Renal cortical epithelial cell (primary cell): Measurements from ENCODE around the gene LDHAL6B. TPM values are rescaled to one million over a fixed set of nuclear protein-coding genes. Genes with fewer than 3 reads are reported as not detected.

Source experiments
- DNase-seq: peaks from one replicate; pipeline ENCODE4 v3.0.0-alpha.2; 2011; ENCODE audit warnings: low read depth
- total RNA-seq: library from RNA; depleted of rRNA; stranded (reverse); fragments of >200 nt; gene quantifications from 2 replicates; pipeline ENCODE4 v1.2.3, GENCODE V29; 2014

The LDHAL6B gene
- total RNA-seq, 1 donor from 2014 or later, result not detected

DNA sequence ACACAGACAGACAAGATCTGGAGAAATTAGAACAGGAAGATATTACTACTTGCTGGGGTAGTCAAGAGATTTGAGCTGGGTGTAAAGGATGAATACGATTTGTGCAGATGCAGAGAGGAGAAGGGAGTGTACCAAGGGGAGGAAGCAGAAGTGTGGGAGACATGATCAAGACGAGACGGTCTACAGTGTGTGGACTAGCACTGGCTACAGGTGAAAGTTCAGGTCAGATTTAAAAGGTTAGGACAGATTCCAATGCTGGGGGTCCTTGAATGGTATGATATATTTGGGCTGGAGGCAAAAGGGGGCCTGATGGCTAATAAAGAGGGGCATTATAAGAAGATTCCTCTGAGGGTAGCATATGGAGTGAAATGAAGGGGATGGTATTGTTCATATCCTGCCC lies 12.1 kb downstream of the LDHAL6B start:
- no peak for DNase-seq

DNA sequence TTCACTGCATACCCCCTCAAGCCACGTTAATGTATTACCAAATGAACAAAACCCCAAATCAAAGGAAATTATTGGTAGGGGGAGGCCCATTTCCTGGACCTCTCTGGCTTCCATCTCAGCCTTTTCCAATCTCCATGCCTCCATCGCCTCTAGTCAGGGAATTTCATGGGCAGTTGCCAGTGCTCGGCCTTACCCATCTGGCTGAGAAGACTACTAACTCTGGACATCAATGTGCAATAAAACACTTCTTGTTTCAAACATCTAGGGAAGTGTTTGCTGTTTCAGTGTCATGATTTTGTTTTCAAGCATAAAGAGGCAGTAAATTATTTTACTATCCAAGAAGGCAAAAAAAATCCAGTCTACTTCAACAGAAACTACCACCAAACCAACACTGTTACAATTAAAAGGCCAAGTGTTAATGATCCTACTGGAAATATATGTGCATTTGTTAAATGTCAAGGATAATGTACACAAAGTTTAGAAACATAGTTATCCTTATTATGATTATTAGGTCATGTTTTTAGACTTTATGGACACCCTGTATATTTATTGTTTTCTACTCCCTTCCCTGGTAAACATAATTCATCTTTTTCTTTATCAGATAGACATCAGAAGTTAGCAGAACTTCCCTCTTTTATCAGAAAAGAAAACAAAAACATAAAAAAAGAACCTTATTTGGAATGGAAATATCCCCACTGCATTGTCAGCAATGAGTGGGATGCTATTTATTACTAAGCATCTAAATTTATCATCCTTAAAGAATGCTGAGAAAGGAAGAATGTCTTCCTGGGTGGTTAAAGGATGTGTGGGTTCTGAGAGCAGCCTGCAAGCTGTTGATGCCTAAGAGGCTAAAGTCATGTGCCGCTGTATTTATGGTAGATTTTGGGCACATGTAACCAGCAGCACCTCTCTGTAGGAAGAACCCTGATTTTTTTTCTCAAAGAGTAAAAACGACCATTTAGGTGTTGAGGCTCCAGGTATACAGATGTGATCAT lies 15.2 kb downstream of the LDHAL6B start:
- peak; percentile 74 for DNase-seq

DNA sequence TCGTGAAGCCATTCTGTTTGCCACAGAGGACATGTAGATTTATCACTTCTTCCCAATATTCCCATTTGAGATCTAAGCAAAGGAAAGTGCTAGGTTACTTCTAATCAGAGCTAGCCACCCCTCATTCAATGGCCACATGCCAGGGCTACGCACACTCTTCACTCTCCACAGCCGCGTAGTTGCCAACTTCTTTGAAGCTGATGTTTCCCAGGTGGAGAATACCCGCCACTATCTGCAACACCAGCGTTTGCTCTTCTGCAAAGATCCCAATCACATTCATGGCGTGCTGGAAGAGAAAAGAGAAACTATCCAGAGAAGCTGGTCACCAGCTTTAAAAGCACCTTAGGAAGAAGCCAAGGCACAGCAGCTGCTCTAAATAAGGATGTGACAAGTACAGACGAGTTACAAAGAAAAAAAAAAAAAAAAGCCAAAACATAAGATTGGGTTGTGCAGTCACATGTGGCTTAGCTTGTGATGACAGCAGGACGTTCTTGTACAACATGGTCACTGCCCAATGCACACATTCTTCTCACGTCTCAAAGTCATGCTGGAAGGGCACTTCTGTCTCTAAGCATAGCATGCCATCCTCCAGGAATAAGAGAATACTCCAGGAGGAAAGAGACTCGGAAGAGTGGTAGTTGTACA lies 16.4 kb downstream of the LDHAL6B start:
- DNase-seq, result no peak

DNA sequence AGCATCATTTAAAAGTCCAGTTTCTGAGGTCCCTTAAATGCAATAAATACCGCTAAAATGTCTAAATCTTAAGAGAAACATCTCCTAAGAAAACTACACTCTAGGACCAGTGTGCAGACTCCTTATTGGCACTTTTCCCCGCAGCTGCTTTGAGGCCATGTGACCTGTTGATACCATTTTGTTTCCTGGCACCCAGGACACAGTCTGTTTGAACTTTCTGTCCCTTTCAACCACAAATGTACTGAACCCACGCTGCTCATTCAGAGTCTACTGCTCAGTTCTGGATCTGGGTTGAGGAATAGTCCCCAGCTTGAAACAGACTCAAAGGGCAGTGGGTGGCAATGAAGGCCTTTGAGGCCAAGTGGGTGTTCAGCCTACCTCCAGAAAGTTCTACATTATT lies 17.1 kb downstream of the LDHAL6B start:
- no peak for DNase-seq

DNA sequence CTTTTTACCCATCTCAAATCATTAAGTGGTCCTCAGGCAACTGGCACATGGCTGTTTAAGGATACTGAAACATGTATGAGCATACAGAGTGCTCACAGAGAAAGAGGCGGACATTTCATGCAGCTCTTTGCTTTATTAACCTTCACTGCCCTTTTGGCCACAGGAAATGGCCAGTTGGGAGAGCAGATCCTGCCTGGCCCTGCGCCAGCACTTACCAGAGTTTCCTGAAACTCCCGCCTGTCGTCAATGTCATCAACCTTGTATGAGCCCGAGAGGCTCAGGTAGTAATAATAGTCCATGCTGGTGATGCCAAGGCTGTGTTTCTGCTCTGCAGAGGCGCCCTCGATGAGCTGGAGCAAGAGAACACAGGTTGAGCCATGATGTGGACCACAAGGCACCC lies 17.8 kb downstream of the LDHAL6B start:
- no peak for DNase-seq

DNA sequence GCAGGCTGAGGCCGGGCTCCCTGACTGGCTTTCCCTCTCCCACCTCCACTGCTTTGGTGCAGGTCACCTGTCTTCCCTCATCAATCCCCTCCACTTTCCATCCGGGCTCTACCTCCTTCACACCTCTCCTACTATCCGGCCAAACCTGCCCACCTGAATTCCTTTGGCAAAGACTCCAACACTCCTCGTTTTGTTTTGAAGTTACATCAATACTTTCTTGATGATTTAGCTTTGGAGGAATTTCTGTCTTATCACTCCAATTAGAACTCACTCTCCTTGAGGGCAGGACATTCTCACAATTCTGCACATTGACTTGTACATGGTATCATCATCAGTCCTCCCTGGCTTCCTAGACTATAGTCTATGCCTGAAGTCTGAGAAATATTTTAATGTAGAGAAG lies 20.4 kb downstream of the LDHAL6B start:
- no peak for DNase-seq

DNA sequence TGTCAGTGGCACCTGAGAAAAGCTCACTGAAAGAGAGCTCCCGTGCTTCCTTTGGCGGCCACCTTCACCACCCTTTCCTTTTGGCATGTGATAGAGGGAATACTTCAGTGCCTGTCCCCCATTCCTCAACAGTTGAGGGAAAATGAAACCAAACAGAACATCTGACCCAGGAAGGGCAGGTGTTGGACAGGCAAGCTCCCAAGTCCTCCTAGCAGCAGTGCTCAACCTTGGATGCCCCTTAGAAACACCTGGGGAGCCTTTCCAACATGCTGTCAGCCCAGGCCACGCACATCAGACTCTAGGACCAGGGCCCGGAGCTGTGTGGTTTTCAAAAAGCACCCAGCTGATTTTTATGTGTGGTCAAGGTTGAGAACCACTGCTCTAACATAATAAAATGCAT lies 22.4 kb downstream of the LDHAL6B start:
- no peak for DNase-seq

DNA sequence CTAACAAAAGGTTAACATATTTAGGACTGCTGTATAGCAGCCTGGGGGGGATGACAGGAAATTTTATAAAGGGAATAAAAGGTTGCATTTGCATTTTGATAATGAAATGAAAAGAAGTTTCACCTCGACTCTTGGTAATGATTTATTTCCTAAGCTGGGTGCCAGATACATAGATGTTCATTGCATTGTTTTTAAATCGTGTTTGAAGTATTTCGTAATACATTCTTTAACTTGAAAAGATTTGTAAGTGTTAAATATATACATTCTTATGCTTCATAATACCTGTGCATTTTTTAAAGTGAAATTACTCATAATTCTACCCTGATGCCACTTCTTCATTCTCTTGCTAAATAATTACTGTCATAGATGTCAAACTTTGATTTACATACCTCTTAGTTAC lies 22.8 kb downstream of the LDHAL6B start:
- DNase-seq, result no peak

DNA sequence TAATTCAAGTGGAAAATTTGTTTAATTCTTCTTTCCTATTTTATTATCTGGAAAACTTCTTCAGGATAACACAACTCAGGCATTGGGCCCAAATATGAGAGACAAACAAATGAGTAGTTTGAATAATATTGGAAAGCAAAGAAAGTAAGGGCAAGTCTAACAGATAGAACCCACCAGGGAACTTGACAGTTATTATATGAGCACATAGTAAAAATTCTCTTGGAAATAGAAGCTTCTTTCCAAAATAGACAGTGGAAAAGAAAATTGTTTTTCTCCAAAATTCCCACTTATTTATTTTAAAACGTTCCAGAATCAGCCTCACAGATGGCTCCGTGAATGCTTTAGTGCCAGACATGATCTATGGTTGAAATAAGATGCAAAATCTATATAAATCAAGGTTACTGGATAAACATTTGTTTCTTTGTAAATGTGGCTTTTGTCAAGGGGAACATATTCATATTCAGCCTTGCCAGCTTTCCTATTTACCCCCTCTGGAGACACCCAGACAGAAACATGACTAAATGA lies 23.9 kb downstream of the LDHAL6B start:
- DNase-seq, result no peak

DNA sequence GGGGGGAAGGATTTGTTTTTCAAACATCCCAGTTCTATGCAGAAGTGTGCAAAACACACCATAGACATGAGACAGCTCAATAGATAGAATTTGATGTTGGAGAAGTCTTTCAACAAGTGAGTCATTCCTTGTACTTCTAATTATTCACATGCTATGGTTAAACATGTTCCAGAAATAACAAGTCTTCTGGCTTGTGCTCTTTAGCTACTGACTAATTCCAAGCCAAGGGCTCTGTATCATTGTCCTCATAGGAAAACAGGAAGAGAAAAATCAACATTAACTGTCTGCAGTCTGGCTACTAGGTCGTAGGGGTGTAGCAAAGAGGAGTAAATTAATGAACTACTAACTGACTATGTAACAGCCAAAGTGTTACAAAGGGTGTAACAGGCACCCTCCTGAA lies 25.8 kb downstream of the LDHAL6B start:
- peak; percentile 98 for DNase-seq

DNA sequence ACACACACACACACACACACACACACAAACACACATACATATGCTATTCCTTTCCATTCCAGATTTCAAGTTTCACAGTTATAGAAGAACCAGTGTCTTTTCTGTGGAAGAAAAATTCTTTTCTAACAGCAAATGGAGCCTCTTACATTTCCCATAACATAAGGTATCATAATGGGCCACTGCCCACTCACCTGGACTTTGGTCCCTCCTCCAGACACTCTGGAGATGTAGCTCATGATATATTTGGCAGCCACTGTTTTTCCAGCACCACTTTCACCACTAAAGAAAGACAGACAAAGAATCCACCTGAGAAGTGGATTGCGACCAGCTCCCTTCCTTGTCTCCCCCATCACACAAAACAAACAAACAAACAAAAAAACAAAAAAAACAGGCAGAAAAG lies 29.8 kb downstream of the LDHAL6B start:
- DNase-seq, result no peak

DNA sequence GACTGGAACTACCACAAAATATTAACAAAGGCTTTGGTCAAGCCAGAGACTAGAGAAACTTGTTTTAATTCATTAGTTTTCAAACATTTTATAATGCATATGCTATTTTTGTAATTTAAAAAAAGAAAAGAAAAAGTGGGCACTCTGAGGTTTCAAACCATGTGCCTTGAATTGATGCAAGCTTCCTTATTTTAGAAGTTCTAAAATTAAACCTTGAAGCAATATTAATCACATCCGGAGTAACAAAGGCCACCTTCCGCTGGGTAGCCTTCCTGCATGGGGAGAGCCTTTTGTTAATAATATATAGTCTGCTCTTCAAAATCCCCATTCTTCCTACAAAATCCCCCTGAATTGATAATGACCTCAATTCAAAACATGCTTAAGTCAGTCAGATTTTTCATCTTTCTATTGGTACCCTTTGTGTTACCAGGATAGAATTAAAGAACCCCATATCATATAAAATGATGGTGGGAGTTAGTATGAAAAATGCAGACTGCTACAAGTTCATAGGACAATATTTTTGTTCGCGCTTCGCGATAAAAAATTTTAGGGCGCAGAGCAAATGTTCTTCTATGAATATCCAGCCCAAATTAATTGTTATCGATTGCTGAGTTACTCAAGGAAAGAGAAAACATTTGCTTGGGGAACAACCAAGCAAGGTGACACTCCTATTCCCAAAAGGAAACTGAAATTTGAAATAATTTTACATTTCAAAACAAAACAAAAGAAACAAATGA lies 30.6 kb downstream of the LDHAL6B start:
- DNase-seq, result no peak

DNA sequence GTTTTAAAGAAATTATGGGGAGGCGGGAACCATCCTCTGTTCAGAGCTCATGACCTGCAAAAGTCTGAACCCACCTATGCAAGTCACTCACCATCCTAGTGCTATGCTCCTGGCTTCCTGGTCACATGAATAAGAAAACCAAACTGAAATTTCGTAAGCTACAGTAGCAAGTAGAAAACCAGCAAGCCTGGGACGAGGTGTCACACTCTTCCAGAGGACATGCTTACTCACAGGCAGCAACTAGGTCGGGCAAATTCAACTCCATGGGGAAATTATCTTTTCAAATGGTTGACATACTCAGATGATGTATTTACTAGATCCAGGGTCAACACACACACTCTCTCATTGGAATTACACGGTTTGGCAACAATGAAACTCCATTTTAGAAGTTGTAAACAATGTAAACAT lies 31.3 kb downstream of the LDHAL6B start:
- peak; percentile 41 for DNase-seq

DNA sequence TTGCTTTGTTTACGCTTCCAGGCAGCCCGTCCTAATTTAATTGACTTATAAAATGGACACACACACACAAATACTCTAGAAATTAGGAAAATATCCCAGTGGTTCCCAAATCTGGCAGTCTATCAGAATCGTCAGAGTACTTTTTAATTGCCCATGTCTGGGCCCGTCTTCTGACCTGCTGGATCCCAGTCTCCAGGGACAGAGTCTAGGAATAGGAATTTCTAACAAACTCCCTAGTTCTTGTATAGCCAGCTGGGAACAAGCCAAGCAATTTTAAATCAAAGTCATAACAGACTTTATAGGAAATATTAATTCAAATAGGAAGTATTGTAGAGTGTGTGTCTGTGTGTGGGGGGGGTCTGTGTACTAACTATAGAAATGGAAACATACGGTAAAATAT lies 33.4 kb downstream of the LDHAL6B start:
- DNase-seq, result no peak

DNA sequence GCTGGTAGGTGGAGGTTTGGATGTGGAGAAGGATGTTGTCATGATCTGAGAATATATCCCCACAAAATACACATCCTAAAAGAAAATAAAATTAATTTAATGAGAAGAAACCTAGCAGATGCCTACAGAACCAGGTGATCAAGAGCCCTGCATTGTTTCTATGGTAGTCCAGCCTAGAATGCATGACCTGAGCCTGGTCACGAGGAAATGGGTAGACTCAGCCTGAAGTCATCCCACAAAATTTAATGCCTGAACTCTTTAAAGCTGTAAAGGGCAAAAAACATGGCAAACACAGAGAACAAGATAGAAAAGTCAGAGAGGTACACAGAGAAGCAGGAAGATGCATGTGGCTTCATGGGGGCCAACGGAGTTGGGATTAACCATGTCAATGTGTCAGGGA lies 36.0 kb downstream of the LDHAL6B start:
- peak; percentile 63 for DNase-seq

DNA sequence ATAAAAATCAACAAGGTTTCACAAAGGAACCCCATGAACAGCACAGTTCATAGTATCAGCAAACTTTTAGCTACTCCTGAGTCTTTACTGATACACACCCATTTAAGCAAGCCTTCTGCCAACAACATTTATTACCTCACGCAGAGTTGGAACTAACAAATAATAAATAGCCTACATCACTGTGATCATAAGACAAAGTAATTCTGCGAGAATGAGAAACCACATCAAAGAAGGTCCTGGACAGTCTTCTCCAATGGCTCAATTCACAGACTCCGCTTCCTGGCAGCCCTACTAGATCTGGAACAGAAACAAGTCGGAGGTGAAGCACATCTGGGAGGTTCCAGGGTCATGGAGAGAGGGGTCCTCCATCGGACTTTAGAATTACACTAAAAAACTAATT lies 37.0 kb downstream of the LDHAL6B start:
- no peak for DNase-seq

DNA sequence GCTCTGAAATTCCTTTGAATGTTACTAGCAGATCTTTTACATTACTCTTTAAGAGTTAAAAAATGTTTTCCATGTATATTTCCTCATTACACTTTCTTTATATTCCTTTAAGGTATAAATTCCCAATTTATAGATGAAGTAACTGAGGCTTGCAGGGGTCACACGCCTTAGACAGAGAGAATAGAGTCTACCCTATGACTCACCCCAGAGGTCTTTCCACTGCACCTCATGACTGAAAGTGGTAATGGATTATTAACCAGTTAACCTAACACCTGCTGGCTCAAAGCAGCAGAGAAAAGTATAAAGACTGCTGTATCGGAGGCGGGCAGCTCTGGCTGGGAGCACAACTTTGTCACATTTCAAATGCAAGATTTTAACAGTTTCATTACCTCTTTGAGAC lies 37.7 kb downstream of the LDHAL6B start:
- peak; percentile 94 for DNase-seq

DNA sequence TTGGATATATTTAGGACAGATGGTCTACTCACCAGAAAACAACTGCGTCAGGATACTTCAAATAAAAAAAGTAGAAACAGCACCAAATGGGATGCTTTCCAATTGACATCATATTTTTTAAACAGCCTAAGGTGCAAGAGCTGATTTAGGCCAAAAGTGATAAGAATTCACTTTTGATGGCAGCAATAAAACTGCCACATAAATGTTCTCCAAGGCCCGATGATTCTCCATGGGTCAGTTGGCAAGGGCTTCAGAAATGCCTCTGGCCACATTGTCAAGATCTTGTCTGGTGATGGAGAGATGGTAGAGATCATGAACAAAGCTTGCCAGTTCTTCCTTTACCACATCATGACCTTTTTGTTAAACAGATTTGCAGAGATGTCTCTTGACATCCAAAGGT lies 38.9 kb downstream of the LDHAL6B start:
- DNase-seq, result no peak

DNA sequence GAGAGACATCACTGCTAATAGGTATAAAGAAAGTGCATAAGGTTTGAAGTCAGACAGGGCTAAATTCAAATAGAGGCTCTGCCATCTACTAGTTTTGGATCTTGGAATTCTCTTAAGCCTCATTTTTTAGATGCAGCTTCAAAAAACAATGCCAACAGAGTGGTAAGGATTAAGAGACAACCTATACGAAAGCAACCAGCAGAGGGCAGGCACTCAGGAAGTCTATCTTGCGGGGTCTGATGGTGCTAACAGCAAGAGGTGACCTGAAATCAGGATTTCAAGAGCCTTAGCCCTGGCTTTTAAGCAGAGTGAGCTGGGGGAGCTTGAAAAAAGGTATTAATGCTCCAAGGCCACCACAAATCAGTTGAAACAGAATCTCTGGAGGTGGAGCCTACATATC lies 40.7 kb downstream of the LDHAL6B start:
- peak; percentile 76 for DNase-seq

DNA sequence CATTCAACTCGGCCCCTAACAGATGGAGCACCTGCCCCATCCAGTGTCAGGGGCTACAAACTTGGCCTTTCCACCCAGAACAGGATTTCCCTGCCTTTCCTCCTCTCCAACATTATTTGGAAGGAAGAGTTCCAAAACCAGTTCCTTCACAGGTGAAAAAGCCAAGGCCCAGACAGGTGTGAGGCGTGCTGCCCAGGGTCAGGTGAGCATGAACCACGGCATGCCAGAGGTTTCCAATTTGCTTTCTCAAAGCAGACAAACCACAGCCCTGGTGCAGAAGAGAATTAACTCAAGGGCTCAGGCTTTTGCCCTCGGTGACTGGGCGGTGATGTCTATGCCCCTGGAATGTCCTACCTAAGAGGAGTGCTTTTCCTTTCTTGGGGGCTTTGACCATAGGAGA lies 43.2 kb downstream of the LDHAL6B start:
- DNase-seq, result no peak

DNA sequence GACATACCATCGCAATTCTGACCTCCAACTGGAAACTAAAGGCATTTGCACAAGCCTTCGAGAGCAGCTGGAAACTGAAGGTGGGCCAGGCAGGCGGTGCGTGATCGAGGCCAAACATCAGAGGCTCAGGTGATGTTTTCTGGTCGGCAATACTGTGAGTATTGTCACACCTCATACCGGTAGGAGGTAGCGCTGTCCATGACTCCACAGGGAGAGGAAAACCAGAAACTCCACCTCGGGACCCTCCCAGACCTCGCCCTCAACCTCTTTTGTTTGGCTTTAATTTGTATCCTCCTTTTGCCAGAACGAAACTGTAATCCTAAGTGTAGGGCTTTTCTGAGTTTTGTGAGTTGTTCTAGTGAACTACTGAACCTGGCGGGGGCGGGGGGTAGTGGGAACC lies 43.6 kb downstream of the LDHAL6B start:
- DNase-seq, result no peak
